HG03139 (cell line): ENCODE results near the gene OR5K4.
A peak's percentile ranks its signal among the peaks of the same experiment; 100 is the strongest.

Experiments
- ATAC-seq: cut with Tn5 transposase; IDR thresholded peaks from one replicate; pipeline ENCODE4 v1.9.1; 2021; ENCODE audit not compliant: unreplicated experiment

Gene OR5K4, protein sequence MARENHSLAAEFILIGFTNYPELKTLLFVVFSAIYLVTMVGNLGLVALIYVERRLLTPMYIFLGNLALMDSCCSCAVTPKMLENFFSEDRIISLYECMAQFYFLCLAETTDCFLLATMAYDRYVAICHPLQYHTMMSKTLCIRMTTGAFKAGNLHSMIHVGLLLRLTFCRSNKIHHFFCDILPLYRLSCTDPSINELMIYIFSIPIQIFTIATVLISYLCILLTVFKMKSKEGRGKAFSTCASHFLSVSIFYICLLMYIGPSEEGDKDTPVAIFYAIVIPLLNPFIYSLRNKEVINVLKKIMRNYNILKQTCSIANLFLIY

DNA sequence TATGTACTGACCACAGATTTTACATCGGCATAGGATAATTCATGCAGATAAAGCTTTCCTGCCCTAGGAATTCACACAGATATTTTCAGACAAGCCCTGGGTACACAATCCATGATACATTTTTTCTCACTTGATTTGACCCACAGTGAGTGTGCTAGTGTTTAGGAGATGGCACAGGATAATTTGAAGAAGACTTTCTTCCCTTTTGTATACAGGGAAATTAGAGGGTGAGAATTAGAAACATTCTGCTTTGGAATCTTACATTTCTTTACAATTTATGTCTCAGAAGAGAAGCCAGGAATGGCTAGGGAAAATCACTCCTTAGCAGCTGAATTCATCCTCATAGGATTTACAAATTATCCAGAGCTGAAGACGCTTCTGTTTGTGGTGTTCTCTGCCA is at the start of gene OR5K4:
Gene OR5K4 (plus strand): TSS at position 301 of the 400 bp plus-strand sequence. CDS start 0 bp downstream, at position 301.
- no peak for ATAC-seq

DNA sequence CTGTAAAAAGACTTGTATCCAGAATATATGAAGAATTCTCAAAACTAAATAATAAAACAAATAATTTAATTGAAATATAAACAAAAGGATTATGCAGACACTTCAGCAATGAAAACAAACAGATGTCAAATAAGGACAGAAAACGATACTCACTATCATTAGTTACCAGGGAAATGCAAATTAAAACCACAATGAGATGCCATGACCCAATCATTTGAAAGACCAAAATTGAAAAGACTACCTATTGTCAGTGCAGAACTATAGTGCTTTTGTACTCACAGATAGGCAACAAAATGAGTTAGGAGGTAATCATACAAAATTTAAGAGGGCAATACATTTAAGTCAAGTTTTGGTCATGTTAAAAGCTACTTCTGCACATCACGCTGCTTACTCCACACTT is 31.6 kb upstream of the OR5K4 start:
- ATAC-seq = no peak

DNA sequence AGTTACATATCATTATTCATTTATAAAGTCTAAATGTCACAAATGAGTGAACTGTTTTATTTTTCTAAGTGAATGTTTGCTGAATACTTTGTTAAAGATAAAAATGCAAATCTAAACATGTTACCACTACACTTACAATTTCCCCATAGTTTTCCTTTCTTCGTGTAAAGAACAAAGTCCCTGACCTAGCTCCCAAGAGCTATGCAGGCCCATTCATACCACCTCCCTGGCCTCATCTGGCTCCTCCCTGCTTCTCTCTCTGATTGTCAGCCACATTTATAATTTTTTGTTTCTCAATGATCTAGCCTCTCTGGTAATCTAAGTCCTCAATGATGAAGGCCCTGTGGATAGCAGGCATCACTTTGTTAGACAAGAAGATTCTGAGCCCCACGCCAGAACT is 31.0 kb upstream of the OR5K4 start:
- no peak for ATAC-seq

DNA sequence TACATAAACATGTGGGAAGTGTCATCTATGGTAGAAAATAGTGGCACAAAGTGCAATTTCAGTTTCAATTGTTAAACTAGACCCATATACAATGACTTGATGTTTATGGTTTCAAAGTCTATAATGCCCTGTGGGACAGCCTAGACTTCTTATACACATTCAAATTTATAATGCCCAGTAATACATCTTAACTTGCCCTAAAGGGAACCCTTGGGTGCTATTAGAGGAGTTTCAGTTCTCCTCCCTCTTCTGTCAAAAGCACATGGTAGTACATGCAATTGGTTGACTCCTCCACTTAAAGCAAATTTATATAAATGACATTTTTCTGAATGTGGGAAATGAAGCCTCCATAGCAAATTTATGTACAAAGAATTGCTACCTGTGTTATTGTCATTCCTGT is 30.2 kb upstream of the OR5K4 start:
- ATAC-seq = no peak

DNA sequence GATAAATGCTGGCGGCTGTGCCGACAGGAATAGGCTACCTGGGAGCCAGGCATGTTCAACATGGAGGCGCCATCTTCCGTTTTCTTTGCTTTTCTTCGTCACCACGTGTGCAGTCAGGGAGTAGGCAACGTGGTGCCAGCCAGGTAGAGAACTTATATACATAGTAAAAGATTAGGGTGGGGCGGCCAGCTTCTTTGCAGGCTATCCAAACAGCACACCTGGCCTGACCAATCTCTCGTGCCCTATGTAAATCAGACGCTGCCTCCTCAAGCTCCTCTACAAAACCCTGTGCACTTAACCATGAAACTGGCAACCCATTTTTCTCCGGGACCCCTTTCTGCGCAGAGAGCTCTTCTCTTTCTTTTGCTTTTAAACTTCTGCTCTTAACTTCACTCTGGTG is 28.6 kb upstream of the OR5K4 start:
- ATAC-seq = no peak

DNA sequence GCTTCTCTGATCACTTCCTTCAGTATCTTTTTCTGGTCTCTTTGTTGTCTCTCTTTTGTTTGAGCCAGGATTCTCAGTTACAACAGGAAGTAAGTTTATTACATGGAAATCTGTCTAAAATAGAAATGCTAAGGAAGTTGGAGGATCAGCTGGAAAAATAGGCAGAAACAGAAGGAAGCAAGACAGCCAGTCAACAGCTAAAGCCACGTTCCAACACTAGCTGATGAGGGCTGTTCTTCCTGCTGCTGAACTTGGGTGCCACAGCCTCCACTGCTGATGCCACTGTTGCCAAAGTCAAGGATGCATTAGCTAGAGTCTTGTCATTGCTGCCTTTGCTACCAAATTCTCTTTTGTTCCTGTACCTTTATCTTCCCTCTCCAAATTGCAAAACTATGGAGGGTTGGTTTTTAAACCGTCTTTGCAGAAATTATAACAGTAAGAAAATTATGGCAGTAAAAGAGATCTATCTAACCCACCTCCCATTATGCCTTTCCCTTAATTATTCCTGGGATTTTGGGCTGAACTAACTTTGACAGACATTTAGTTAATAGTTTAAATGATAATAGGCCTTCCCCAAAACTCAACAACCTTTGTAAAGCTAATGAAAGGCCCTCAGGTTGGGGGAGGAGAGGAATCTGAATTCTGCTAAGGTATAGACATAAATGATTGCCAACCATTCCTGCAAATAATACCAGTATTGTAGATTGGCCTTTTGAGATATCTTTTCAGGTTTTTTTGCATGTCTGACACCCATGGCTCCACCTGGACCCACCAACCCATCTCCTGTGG is 27.4 kb upstream of the OR5K4 start:
- ATAC-seq = no peak

DNA sequence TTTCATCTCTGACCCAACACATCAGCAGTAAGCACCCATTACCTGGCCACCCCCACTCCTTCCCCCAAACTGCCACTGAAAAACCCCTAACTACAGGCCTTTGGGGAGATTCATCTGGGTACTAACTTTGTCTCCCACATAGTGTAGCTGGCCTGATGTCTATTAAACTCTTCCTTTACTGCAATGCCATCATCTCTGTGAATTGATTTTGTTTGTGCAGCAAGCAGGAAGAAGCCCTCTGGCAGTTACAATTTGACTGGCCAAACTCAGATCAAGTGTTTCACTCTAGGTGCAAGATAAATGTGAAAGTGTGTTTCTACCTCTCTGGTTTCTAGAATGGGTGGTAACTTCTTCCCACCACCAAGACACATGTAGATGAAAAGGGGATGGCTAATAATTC is 26.7 kb upstream of the OR5K4 start:
- ATAC-seq = no peak

DNA sequence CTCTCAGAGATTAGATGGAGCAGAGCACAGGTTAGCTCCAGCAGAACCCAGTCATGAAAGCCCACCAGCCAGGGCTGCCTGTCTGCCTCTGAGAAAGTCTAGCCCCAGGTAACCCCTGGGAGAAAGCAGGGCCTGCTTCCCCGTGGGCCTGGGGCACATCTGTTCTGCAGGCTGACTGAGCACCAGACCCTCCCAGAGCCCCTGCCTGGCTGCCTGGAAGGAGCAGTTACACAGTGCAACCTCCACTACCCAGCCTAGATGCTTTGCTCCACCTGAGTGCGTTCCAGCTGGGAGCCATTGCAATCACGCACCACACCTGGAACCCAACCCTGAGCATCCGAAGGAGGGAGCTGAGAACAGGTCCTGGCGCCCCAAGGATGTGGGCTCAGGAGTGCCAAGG is 24.7 kb upstream of the OR5K4 start:
- no peak for ATAC-seq

DNA sequence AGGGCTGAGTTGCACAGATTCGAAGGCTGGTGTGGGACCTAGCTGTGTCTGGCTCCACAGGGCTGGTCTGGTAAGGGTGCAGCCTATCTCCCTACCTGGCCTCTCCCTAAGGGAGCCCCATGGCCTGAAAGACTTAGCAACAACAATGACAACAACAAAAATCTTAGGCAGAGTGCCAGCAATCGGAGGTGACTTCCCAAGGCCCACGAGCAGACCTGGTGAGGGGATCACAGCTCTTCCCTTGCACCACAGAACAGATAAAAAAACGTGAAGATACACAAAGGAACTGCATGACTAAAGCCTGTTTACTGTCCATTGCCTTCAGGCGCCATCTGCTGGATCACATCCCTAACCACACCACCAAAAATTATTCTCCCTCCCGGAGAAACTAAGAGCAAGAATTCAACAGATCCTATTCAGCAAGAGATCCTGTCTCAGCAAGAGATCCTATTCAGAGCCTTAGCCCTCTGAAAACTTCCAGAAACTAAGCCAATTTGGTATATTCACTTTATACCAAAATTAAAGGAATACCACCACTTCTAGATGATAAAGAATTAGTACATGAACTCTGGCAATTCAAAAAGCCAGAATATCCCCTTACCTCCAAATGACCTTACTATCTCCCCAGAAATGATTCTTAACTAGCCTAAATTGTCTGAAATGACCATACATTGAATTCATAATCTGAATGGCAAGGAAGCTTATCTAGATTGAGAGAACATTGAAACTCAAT is 24.1 kb upstream of the OR5K4 start:
- ATAC-seq = peak; percentile 53

DNA sequence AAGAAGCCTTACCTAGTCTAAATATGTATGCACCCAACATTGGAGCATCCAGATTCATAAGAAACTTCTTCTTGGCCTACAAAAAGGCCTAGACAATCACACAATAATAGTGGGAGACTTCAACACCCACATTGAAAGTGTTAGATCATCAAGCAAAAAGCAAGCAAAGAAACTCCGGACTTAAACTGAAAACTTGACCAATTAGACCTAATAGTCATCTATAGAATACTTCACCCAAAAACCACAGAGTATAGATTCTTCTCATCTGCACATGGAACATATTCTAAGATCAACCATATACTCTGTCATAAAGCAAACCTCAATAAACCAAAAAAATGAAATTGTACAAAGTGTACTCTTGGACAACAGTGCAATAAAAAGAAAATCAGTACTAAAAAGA is 22.3 kb upstream of the OR5K4 start:
- no peak for ATAC-seq

DNA sequence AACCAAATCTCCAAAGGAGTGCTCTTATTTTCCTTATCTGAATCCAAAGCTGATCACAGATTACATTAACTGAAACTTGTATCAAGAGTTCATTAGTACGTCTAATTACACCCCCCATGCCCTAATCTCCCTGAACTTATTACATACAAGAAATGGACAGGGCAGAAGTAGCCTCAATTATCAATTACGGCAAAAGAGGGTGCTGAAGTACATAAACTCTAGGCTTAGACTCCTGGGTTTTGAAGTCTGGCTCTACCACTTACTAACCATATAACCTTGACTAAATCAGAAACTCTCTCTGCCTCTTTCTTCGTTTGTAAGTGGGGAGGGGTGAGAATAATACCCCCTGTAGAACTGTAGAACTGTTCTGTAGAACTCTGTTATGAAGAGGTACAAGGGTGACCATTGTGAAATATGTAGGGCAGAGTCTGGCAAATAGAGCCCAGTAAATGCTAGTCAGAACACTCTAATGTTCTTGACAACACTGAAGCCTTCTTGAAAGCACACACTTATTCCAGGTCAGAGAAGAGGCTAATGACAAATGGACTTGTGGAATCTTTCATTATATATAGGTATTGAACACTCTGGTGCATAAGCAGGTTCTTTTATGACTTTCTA is 19.6 kb upstream of the OR5K4 start:
- ATAC-seq = peak; percentile 77

DNA sequence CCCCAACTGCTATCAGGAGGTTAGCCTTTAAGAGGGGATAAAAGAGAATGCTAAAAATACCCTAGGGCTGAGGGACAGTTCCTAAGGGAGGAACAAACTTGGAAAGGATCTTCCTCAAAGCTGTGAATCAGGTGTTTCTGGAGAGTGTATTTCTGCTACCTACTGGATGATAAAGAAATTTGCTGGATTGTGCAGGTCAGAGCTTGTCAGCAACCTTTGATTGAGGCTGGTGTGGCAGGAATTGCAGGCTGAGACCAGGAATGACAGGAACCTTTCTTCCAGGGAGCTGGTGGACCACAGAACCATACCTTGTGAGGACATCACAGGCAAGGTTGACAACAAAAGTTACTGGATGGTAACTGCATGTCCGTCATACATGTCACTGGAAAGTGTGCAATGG is 14.6 kb upstream of the OR5K4 start:
- no peak for ATAC-seq

DNA sequence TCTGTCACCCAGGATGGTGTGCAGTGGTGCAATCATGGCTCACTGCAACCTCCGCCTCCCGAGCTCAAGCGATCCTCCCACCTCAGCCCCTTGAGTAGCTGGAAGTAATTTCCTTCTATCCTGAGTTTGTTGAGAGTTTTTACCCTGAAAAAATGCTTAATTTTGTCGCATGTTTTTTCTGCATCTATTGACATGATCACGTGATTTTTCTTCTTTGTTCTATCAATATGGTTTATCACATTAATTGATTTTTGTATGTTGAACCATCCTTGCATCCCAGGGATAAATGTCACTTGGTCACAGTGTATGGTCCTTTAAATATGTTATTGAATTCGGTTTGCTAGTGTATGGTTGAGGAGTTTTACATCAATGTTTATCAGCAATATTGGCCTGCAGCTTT is 11.9 kb upstream of the OR5K4 start:
- no peak for ATAC-seq

DNA sequence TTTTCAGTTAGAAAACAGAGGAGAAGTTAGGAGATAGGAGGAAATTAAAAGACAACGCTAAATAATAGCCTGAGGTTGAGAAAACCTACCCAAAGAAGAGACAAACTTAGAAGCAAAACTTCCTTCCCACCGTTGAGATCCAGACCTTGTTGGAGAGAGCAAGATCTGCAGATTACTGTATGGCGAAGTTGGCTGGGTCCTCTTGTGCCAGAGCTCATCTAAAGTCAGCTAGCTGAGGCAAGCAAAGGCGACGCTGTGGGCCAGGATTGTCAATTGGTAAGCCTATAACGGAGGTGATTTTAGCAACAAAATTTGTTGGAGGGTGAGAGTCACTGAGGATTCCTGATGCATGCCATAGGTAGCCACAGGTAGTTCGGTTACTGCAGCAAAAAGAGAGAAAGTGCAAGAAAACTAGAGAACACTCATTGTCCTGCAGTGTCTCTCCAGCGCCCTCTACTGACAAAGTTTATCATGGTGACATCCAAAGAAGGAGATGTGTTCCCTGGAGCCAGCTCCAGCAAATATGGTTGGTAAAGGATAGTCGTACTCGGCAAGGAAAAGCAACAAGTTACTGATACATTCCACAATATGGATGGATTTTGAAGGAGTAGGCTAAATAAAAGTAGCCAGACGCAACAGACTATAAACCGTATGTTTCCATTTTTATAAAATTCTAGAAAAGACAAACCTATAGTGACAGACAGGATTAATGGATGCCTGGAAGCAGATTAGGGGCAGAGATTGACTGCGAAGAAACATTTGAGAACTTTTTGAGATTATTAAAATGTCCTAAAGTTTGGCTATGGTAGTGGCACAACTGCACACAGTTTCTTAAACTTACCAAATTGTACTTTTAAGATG is 9.8 kb upstream of the OR5K4 start:
- peak; percentile 70 for ATAC-seq

DNA sequence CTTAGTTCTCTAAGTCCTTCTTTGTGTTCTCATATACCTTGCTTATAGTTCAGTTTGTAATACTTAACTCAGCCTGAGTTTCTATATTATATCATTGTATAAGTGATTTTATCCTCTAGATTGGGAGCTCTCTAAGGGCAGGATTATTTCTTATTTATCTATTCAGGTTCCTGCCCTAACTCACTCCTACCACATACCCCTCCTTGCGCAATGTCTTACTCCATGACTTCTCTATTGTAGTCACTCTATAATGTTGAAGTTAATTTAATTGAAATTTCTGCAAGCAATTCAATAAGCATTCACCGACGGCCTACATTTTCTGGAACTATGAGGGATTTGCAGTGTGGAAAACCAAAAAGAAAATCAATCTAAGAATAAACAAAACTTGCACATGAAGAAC is 3.6 kb upstream of the OR5K4 start:
- ATAC-seq = no peak

DNA sequence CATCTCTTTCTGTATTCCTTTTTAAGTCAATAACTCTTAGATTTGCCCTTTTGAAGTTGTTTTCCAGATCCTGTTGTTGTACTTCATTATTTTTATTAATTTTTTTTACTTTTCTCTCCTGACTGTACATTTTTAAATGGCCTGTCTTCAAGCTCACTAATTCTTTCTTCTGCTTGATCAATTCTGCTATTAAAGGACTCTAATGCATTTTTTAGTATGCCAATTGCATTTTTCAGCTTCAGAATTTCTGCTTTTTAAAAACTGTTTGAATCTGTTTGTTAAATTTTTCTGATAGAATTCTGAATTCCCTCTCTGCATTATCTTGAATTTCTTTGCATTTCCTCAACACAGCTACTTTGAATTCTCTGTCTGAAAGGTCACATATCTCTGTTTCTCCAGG is 5.6 kb downstream of the OR5K4 start:
- no peak for ATAC-seq

DNA sequence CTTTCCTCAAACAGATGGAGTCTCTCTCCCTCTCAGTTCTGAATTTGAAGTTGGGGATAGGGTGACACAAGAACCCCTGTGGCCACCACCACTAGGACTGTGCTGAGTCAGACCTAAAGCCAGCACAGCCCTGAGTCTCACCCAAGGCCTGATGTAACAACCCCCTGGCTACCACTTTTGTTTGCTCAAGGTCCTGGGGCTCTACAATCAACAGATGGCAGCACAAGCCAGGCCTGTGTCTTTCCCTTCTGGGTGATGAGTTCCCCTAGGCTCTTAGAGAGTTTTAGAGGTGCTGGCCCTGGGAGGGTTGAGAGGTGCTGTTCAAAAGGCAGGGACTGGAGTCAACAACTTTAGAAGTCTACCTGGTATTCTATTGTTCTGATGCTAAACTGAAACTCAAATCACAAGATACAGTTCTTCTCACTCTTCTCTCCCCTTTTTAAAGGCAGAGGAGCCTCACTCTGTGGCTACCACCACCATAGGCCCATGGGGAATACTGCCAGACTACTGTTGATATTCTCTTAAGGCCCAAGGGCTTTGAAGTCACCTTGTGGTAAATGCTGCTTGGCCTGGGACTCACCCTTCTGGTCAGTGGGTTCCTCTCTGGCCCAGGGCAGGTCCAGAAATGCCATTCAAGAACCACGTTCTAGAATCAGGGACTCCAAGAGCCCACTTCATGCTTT is 6.5 kb downstream of the OR5K4 start:
- ATAC-seq = peak; percentile 70

DNA sequence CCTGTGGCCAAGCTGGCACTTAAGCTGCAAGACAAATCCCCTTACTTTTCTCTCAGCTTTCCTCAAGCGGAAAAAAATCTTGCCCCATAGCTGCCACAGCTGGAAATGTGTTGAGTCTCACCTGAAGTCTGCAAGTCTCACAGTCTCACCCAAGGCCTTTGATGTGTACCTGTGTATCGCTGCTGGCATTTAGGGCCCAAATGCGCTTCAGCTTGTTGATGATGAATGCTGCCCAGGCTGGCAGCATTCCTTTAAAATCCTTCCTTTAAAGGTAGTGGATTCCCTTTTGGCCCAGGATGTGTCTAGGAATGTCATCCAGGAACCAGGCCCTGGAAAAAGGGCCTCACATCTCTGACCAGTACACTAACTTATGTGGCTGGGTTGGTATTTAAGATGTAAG is 7.0 kb downstream of the OR5K4 start:
- ATAC-seq = no peak

DNA sequence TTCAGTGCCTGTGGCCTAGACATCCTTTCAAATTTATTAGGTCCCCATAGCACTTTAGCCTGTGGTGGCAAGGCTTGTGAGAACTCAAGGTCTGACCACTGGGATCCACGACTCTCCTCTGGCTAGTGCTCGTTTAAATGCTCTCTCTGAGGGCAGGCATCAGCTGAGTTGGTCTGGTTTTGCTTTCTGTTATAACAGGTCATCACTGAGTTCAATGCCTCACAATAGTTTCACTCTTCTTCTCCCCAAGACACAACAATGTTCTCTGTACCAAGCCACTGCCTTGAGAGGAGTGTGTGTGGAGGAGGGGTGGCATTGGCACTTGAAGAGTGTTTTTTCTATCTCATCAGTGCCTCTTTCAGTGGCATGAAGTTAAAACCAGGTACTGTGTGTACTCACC is 7.6 kb downstream of the OR5K4 start:
- no peak for ATAC-seq
